ENCODE measurements around the gene CNTN5. TPM values are rescaled to one million over a fixed set of nuclear protein-coding genes. Genes with fewer than 3 reads are reported as not detected.

The CNTN5 gene
- total RNA-seq, 2 donors from 2014 or later = not detected

DNA sequence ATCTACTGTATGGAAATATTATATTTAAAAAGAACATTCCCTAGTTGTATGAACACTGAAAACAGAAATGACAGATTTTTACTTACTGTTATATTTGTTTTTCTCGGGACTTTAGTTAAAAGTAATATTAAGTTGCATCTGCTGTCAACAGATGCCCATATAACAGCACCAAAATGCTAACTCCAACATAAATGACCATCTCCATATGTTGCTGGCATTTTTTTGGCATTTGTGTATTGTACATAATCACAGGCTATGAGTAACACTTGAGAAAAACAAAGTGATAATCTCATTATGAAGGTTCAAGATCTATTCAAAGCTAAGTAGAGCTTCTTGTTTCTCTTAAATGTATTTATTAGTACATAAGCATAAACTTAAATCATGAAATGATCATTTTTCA is 172.0 kb downstream of the CNTN5 start:
- DNase-seq = no peak
- H3K27me3 ChIP-seq = no peaks in the 10 kb centered on the region
- no peaks in the 10 kb centered on the region for H3K36me3 ChIP-seq
- H3K9me3 ChIP-seq = no peaks in the 10 kb centered on the region
- intact Hi-C loops (cut with DNase I) = no loop called here
- H3K27ac ChIP-seq = no peak overlapping the region
- no peak overlapping the region for H3K4me3 ChIP-seq
- no peaks in the 10 kb centered on the region for H3K4me1 ChIP-seq
- H3K9ac ChIP-seq (ENCODE audit: low read depth in 2 of 2, low read length in 2 of 2) = no peak overlapping the region
- TF ChIP-seq, protein P1, sequence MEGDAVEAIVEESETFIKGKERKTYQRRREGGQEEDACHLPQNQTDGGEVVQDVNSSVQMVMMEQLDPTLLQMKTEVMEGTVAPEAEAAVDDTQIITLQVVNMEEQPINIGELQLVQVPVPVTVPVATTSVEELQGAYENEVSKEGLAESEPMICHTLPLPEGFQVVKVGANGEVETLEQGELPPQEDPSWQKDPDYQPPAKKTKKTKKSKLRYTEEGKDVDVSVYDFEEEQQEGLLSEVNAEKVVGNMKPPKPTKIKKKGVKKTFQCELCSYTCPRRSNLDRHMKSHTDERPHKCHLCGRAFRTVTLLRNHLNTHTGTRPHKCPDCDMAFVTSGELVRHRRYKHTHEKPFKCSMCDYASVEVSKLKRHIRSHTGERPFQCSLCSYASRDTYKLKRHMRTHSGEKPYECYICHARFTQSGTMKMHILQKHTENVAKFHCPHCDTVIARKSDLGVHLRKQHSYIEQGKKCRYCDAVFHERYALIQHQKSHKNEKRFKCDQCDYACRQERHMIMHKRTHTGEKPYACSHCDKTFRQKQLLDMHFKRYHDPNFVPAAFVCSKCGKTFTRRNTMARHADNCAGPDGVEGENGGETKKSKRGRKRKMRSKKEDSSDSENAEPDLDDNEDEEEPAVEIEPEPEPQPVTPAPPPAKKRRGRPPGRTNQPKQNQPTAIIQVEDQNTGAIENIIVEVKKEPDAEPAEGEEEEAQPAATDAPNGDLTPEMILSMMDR (IDR thresholded peaks at IDR 0.05) = no peak

DNA sequence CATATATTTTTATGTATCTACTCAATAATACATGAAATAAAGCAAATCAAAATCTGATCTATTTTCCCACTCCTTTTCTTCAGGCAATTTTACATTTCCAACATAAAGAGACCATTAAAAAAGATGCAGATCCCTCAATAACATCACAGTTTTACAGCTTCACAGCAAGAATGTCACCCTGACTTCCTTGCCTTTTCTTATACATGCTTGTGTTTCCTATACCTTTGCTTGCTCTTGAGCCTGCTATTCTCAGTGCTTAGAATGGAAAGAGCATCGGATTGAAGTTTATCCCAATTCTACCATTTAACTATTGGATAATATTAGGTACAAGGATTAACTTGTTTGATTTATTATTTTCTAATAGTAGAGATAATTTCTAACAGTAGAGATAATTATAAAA is 176.7 kb downstream of the CNTN5 start:
- H3K36me3 ChIP-seq = no peaks in the 10 kb centered on the region
- no peak for DNase-seq
- H3K27ac ChIP-seq = no peak overlapping the region
- H3K9ac ChIP-seq (ENCODE audit: low read depth in 2 of 2, low read length in 2 of 2) = no peak overlapping the region
- TF ChIP-seq, protein P1 (IDR thresholded peaks at IDR 0.05) = no peak
- H3K4me1 ChIP-seq = no peaks in the 10 kb centered on the region
- H3K27me3 ChIP-seq = no peaks in the 10 kb centered on the region
- H3K9me3 ChIP-seq = no peaks in the 10 kb centered on the region
- H3K4me3 ChIP-seq = no peak overlapping the region
- intact Hi-C loops (cut with DNase I) = no loop called here

DNA sequence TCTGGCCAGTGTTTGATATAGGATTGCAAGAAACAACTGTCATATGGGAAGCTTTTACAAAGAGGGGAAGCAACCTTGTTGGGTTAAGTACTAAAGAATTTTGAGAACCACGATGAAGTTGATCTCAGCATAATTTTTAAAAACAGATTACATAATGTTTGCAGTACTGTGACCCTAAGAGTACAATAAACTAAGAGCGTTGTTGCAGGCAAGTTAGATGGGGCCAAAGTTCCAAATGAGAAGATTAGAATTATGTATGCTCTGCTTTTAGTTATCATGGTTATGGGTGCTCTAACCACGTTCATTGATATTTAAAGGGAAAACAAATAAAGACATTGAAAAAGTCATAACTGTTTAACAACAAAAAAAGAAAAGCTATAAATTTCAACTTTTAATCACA is 177.5 kb downstream of the CNTN5 start:
- intact Hi-C loops (cut with DNase I) = no loop called here
- DNase-seq = no peak
- H3K9ac ChIP-seq (ENCODE audit: low read depth in 2 of 2, low read length in 2 of 2) = no peak overlapping the region
- no peaks in the 10 kb centered on the region for H3K4me1 ChIP-seq
- no peaks in the 10 kb centered on the region for H3K36me3 ChIP-seq
- H3K27me3 ChIP-seq = no peaks in the 10 kb centered on the region
- TF ChIP-seq, protein P1 (IDR thresholded peaks at IDR 0.05) = no peak
- H3K27ac ChIP-seq = no peak overlapping the region
- H3K4me3 ChIP-seq = no peak overlapping the region
- no peaks in the 10 kb centered on the region for H3K9me3 ChIP-seq

DNA sequence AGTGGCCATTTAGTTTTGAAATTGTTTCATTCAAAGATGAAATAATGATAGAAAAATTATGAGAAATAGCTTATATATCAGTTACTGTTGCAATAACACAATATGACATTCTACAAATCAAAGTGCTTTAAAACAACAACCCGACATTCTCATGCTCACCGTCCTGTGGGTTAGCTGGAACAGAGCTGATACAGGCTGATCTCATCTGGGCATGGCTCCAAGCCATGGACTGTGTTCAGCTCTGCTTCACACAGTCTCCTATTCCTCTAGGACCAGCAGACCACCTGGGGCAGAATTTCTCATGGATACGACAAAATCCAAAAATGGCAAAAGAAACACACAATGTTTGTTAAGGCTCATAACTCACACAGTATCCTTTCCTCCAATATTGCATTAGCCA is 178.6 kb downstream of the CNTN5 start:
- TF ChIP-seq, protein P1 (IDR thresholded peaks at IDR 0.05) = no peak
- no peak for DNase-seq
- H3K27me3 ChIP-seq = no peaks in the 10 kb centered on the region
- no peaks in the 10 kb centered on the region for H3K9me3 ChIP-seq
- no peak overlapping the region for H3K9ac ChIP-seq (ENCODE audit: low read depth in 2 of 2, low read length in 2 of 2)
- no peaks in the 10 kb centered on the region for H3K4me1 ChIP-seq
- no peak overlapping the region for H3K27ac ChIP-seq
- no peak overlapping the region for H3K4me3 ChIP-seq
- no peaks in the 10 kb centered on the region for H3K36me3 ChIP-seq
- intact Hi-C loops (cut with DNase I) = no loop called here

DNA sequence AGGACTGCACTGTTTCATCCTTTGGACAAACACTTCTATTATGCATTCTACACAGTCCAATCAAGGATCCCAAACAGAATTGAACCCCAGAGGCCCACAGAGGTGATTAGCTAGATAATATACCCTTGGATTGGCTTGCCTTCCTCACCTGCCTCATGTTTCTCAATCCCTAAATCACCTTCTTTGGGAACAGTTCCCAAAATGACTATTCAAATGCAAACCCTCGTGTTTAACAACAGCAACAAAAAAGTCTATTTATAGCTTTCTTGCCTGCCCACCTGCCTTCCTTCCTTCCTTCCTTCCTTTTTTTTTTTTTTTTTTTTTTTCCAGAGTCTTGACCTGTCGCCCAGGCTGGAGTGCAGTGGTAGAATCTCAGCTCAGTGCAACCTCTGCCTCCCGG is 180.0 kb downstream of the CNTN5 start:
- TF ChIP-seq, protein P1 (IDR thresholded peaks at IDR 0.05) = no peak
- Histone ChIP-seq H3K4me1 (no peaks in the 10 kb centered on the region), H3K27ac (no peak overlapping the region), H3K9ac (ENCODE audit: low read depth in 2 of 2, low read length in 2 of 2) (no peak overlapping the region), H3K36me3 (no peaks in the 10 kb centered on the region), H3K9me3 (no peaks in the 10 kb centered on the region), H3K4me3 (no peak overlapping the region), H3K27me3 (no peaks in the 10 kb centered on the region)
- intact Hi-C loops (cut with DNase I) = no loop called here
- no peak for DNase-seq

DNA sequence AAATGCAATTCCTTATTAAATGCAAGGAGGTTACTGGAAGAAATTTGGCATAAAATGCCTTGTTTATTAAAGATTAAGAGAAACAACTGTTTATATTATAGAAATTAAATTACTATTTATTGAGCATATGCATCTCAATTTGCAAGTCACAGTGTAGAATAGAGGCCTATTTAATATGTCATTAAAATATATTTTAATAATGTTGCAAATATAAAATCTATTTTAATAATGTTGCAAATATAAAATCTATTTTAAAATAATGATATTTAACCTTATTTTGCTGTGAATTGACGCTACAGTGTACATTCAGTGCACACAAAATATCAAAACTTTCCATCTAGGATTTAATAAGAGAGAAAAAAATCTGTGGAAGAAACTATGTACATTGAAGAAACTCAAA is 188.1 kb downstream of the CNTN5 start:
- Histone ChIP-seq H3K27me3 (no peaks in the 10 kb centered on the region), H3K36me3 (no peaks in the 10 kb centered on the region), H3K27ac (no peak overlapping the region), H3K9ac (ENCODE audit: low read depth in 2 of 2, low read length in 2 of 2) (no peak overlapping the region), H3K4me3 (no peak overlapping the region), H3K9me3 (no peaks in the 10 kb centered on the region), H3K4me1 (no peaks in the 10 kb centered on the region)
- TF ChIP-seq, protein P1 (IDR thresholded peaks at IDR 0.05) = no peak
- intact Hi-C loops (cut with DNase I) = no loop called here
- no peak for DNase-seq
